Mesenchymal stem cell (in vitro differentiated cells and primary cell): ENCODE measurements around the gene SFN.

Experiments used
- DNase-seq: peaks from one replicate; pipeline ENCODE4 v3.0.0-alpha.2; 2013
- H2AFZ ChIP-seq: one replicate; pipeline ENCODE4 v1.6.1; 2013; ENCODE audit warnings: low read depth, mild to moderate bottlenecking, control low read depth, inconsistent platforms, low read length, moderate library complexity
- H2AK5ac ChIP-seq: 2 replicates; pipeline ENCODE4 v1.6.1; 2013; ENCODE audit warnings: low read length, moderate library complexity, mild to moderate bottlenecking, inconsistent platforms; ENCODE audit not compliant: severe bottlenecking
- H2BK120ac ChIP-seq: one replicate; pipeline ENCODE4 v1.6.1; 2013; ENCODE audit warnings: low read depth, mild to moderate bottlenecking, inconsistent platforms, low read length, moderate library complexity
- H2BK12ac ChIP-seq, 2 experiments: one replicate each; pipeline ENCODE4 v1.6.1; 2013; ENCODE audit warnings: inconsistent platforms in 2 of 2, low read length in 2 of 2, mild to moderate bottlenecking in 2 of 2, moderate library complexity in 2 of 2, control low read depth in 1 of 2
- H2BK15ac ChIP-seq: one replicate; pipeline ENCODE4 v1.6.1; 2013; ENCODE audit warnings: mild to moderate bottlenecking, low read depth, inconsistent platforms; ENCODE audit not compliant: poor library complexity, severe bottlenecking
- H2BK5ac ChIP-seq: 2 replicates; pipeline ENCODE4 v1.6.1; 2013; ENCODE audit warnings: low read depth, mild to moderate bottlenecking, low read length, control low read depth, inconsistent platforms; ENCODE audit not compliant: poor library complexity, severe bottlenecking
- H3K14ac ChIP-seq, 2 experiments: one replicate each; pipeline ENCODE4 v1.6.1; 2013; ENCODE audit warnings: inconsistent platforms in 2 of 2, low read length in 2 of 2, control low read depth in 1 of 2, mild to moderate bottlenecking in 1 of 2, moderate library complexity in 1 of 2
- H3K18ac ChIP-seq, 2 experiments: one replicate each; pipeline ENCODE4 v1.6.1; 2013; ENCODE audit warnings: inconsistent platforms in 2 of 2, low read length in 2 of 2, control low read depth in 1 of 2, low read depth in 1 of 2, mild to moderate bottlenecking in 1 of 2
- H3K23ac ChIP-seq, 2 experiments: one replicate each; pipeline ENCODE4 v1.6.1; 2013; ENCODE audit warnings: inconsistent platforms in 2 of 2, low read length in 2 of 2, mild to moderate bottlenecking in 2 of 2, moderate library complexity in 2 of 2, control low read depth in 1 of 2
- H3K27ac ChIP-seq: 2 replicates; pipeline ENCODE4 v1.5.1; 2013; ENCODE audit warnings: mild to moderate bottlenecking, moderate library complexity, low read length, control low read depth, inconsistent platforms; ENCODE audit not compliant: poor library complexity, severe bottlenecking
- H3K27me3 ChIP-seq, 2 experiments: 2 replicates each; pipeline versions ENCODE4 v1.6.1 to v1.7.0; 2013; ENCODE audit warnings: low read length in 2 of 2, mild to moderate bottlenecking in 2 of 2, moderate library complexity in 2 of 2, control low read depth in 1 of 2, inconsistent platforms in 1 of 2; ENCODE audit not compliant: control insufficient read depth in 1 of 2, insufficient read depth in 1 of 2
- H3K36me3 ChIP-seq, 2 experiments: 2 replicates each; pipeline versions ENCODE4 v1.6.1 to v1.7.0; 2013; ENCODE audit warnings: low read length in 2 of 2, control low read depth in 1 of 2, inconsistent platforms in 1 of 2, low read depth in 1 of 2, mild to moderate bottlenecking in 1 of 2; ENCODE audit not compliant: insufficient read depth in 2 of 2, control insufficient read depth in 1 of 2
- H3K4ac ChIP-seq, 2 experiments: one replicate each; pipeline ENCODE4 v1.6.1; 2013; ENCODE audit warnings: inconsistent platforms in 2 of 2, low read length in 2 of 2, mild to moderate bottlenecking in 2 of 2, moderate library complexity in 2 of 2, control low read depth in 1 of 2, low read depth in 1 of 2
- H3K4me1 ChIP-seq: 2 replicates; pipeline ENCODE4 v1.6.1; 2013; ENCODE audit warnings: low read depth, low read length, control low read depth; ENCODE audit not compliant: control insufficient read depth, insufficient read depth
- H3K4me2 ChIP-seq: 2 replicates; pipeline ENCODE4 v1.6.1; 2013; ENCODE audit warnings: low read length, mild to moderate bottlenecking, inconsistent platforms; ENCODE audit not compliant: poor library complexity, severe bottlenecking
- H3K4me3 ChIP-seq, 2 experiments: 2 replicates each; pipeline versions ENCODE4 v1.5.1 to v1.7.0; 2013; ENCODE audit warnings: low read length in 2 of 2, mild to moderate bottlenecking in 2 of 2, control low read depth in 1 of 2, low read depth in 1 of 2; ENCODE audit not compliant: insufficient read depth in 1 of 2
- H3K79me1 ChIP-seq: replicated peaks from 2 replicates; pipeline ENCODE4 v1.6.1; 2013; ENCODE audit warnings: mild to moderate bottlenecking, control low read depth, low read length, inconsistent platforms; ENCODE audit not compliant: poor library complexity, severe bottlenecking
- H3K9ac ChIP-seq: 2 replicates; pipeline ENCODE4 v1.7.0; 2013; ENCODE audit warnings: mild to moderate bottlenecking, low read length, moderate library complexity
- H3K9me3 ChIP-seq: 2 replicates; pipeline ENCODE4 v1.7.0; 2013; ENCODE audit warnings: mild to moderate bottlenecking, low read length; ENCODE audit not compliant: control insufficient read depth
- H4K8ac ChIP-seq: one replicate; pipeline ENCODE4 v1.6.1; 2013; ENCODE audit warnings: inconsistent platforms, mild to moderate bottlenecking, low read length, moderate library complexity
- H4K91ac ChIP-seq: one replicate; pipeline ENCODE4 v1.6.1; 2013; ENCODE audit warnings: mild to moderate bottlenecking, low read length, inconsistent platforms
- WGBS: methylation state at CpG from one replicate; pipeline ENCODE4 v1.1.7; 2013; ENCODE audit warnings: mixed read lengths; 5-methylcytosine and 5-hydroxymethylcytosine counted together

SFN gene

GRCh38 chr1:26900815-26901511 is 38.0 kb downstream of the SFN start:
- H2BK12ac ChIP-seq: no peak overlapping the region
- WGBS: 80% methylated on average over 16 of the region's 18 CpGs
- H2AFZ ChIP-seq: no peak overlapping the region

GRCh38 chr1:26907071-26907917 is 44.3 kb downstream of the SFN start:
- Histone ChIP-seq H3K79me1 (no peaks in the 10 kb centered on the region), H3K4ac (no peak overlapping the region), H4K91ac (no peak overlapping the region), H3K27ac (no peak overlapping the region), H3K36me3 (peaks cover 0 to 4% of the 10 kb centered on the region in 2 experiments), H2BK5ac (no peak overlapping the region), H3K18ac (no peak overlapping the region), H2BK120ac (no peak overlapping the region), H3K9me3 (no peaks in the 10 kb centered on the region), H3K4me1 (peaks cover 14% of the 10 kb centered on the region), H3K27me3 (no peaks in the 10 kb centered on the region), H3K4me3 (no peak overlapping the region), H3K23ac (no peak overlapping the region), H2AFZ (peak overlapping the region; percentile 56), H2BK15ac (no peak overlapping the region), H2AK5ac (no peak overlapping the region), H2BK12ac (no peak overlapping the region), H3K14ac (no peak overlapping the region), H3K4me2 (no peak overlapping the region), H4K8ac (no peak overlapping the region), H3K9ac (peak overlapping the region; percentile 8)
- DNase-seq: peak; percentile 84
- 33% methylated on average over 6 of the region's 6 CpGs for WGBS

More at GRCh38 chr1:26900815-26901511, 38.0 kb downstream of the SFN start:
- H3K23ac ChIP-seq: no peak overlapping the region
- no peaks in the 10 kb centered on the region for H3K27me3 ChIP-seq
- no peak overlapping the region for H3K14ac ChIP-seq
- H3K79me1 ChIP-seq: peaks cover 10% of the 10 kb centered on the region
- H3K9me3 ChIP-seq: no peaks in the 10 kb centered on the region
- H3K4me1 ChIP-seq: peaks cover 10% of the 10 kb centered on the region
- no peak overlapping the region for H2BK5ac ChIP-seq
- H4K91ac ChIP-seq: no peak overlapping the region
- H3K27ac ChIP-seq: no peak overlapping the region
- no peak overlapping the region for H2BK15ac ChIP-seq
- no peak overlapping the region for H3K18ac ChIP-seq
- H3K36me3 ChIP-seq: peaks cover 5 to 21% of the 10 kb centered on the region in 2 experiments
- no peak overlapping the region for H2BK120ac ChIP-seq
- H2AK5ac ChIP-seq: no peak overlapping the region
- DNase-seq: no peak
- H3K4me2 ChIP-seq: peak overlapping the region; percentile 65
- peak overlapping the region in 1 of 2 experiments; percentile 99 for H3K4me3 ChIP-seq
- no peak overlapping the region for H3K4ac ChIP-seq
- H3K9ac ChIP-seq: peak overlapping the region; percentile 99
- no peak overlapping the region for H4K8ac ChIP-seq

- Histone ChIP-seq H2AFZ (no peak overlapping the region), H3K14ac (peak overlapping the region in 1 of 2 experiments; percentile 38), H2BK120ac (no peak overlapping the region), H3K36me3 (peaks cover 0 to 4% of the 10 kb centered on the region in 2 experiments), H3K4me2 (no peak overlapping the region), H2AK5ac (no peak overlapping the region), H3K27ac (no peak overlapping the region), H3K9ac (no peak overlapping the region), H2BK15ac (no peak overlapping the region), H3K79me1 (no peaks in the 10 kb centered on the region), H3K23ac (no peak overlapping the region), H3K27me3 (no peaks in the 10 kb centered on the region), H3K18ac (no peak overlapping the region), H3K4me3 (no peak overlapping the region), H3K9me3 (no peaks in the 10 kb centered on the region), H4K8ac (no peak overlapping the region), H4K91ac (no peak overlapping the region), H2BK5ac (no peak overlapping the region), H3K4me1 (peaks cover 12% of the 10 kb centered on the region), H3K4ac (no peak overlapping the region), H2BK12ac (no peak overlapping the region)
- DNase-seq: no peak
- WGBS: 89% methylated on average over 3 of the region's 3 CpGs
These were observed 47.0 kb downstream of the SFN start for GRCh38 chr1:26909951-26910342.
